ENCODE measurements around the gene AMMECR1.

Gene AMMECR1

GRCh38 chrX:110321081-110321480 is 3.2 kb upstream of the AMMECR1 start:
- CTCF ChIA-PET: interaction anchor here (0.6 to 1.2 kb wide), 3 partner anchors 20 to 430 kb away, joined by 3 read pairs; no protein-coding TSS in a partner anchor
- POLR2A ChIA-PET: interaction anchor here (0.5 to 1.4 kb wide), 2 partner anchors 10 to 92 kb away, joined by 3 read pairs; no protein-coding TSS in a partner anchor
- no peak for TF ChIP-seq FOXA1 (IDR thresholded peaks at IDR 0.05)
- TF ChIP-seq CTBP1 (IDR thresholded peaks at IDR 0.05; ENCODE audit: borderline replicate concordance): no peak
- no peak for TF ChIP-seq FOXK2 (IDR thresholded peaks at IDR 0.05)
- TF ChIP-seq PKNOX1 (IDR thresholded peaks at IDR 0.05): no peak
- TF ChIP-seq L3MBTL2 (conservative IDR thresholded peaks at IDR 0.05): no peak
- no peak for TF ChIP-seq SP1 (IDR thresholded peaks at IDR 0.05)
- TF ChIP-seq ELF4 (IDR thresholded peaks at IDR 0.05): no peak
- TF ChIP-seq TARDBP (IDR thresholded peaks at IDR 0.05): no peak
- no peak for TF ChIP-seq FOXM1 (IDR thresholded peaks at IDR 0.05; ENCODE audit: borderline replicate concordance)
- no peak for TF ChIP-seq ARNT (IDR thresholded peaks at IDR 0.05)
- TF ChIP-seq SUZ12 (IDR thresholded peaks at IDR 0.05): no peak
- TF ChIP-seq LEF1 (IDR thresholded peaks at IDR 0.05; ENCODE audit: borderline replicate concordance): no peak
- TF ChIP-seq ZNF384 (IDR thresholded peaks at IDR 0.05): no peak
- no peak for DNase-seq (ENCODE audit: extremely low spot score)

GRCh38 chrX:110320381-110320987 is 2.6 kb upstream of the AMMECR1 start:
- ChIA-PET POLR2A (interaction anchor here (0.5 to 1.4 kb wide), 2 partner anchors 9 to 93 kb away, joined by 3 read pairs; no protein-coding TSS in a partner anchor), CTCF (interaction anchor here (0.6 to 0.7 kb wide), 2 partner anchors 98 to 429 kb away, joined by 3 read pairs; no protein-coding TSS in a partner anchor)
- no peak for DNase-seq (ENCODE audit: extremely low spot score)
- TF ChIP-seq NFRKB (IDR thresholded peaks at IDR 0.05): no peak
- TF ChIP-seq TARDBP (IDR thresholded peaks at IDR 0.05): no peak
- no peak for TF ChIP-seq BHLHE40 (IDR thresholded peaks at IDR 0.05; ENCODE audit: borderline replicate concordance)
- TF ChIP-seq FOXA1 (IDR thresholded peaks at IDR 0.05): no peak
- no peak for TF ChIP-seq FOXK2 (IDR thresholded peaks at IDR 0.05)
- no peak for TF ChIP-seq SUZ12 (IDR thresholded peaks at IDR 0.05)
- no peak for TF ChIP-seq LEF1 (IDR thresholded peaks at IDR 0.05; ENCODE audit: borderline replicate concordance)
- no peak for TF ChIP-seq L3MBTL2 (conservative IDR thresholded peaks at IDR 0.05)
- TF ChIP-seq FOXM1 (IDR thresholded peaks at IDR 0.05; ENCODE audit: borderline replicate concordance): no peak
- TF ChIP-seq HDGF (IDR thresholded peaks at IDR 0.05; ENCODE audit: borderline replicate concordance): no peak
- TF ChIP-seq ARNT (IDR thresholded peaks at IDR 0.05): no peak

- DNase-seq (ENCODE audit: extremely low spot score): no peak
- no peak for TF ChIP-seq NFRKB (IDR thresholded peaks at IDR 0.05)
- TF ChIP-seq BHLHE40 (IDR thresholded peaks at IDR 0.05; ENCODE audit: borderline replicate concordance): no peak
- TF ChIP-seq TARDBP (IDR thresholded peaks at IDR 0.05): no peak
- TF ChIP-seq L3MBTL2 (conservative IDR thresholded peaks at IDR 0.05): no peak
- TF ChIP-seq CTBP1 (IDR thresholded peaks at IDR 0.05; ENCODE audit: borderline replicate concordance): no peak
- TF ChIP-seq ARNT (IDR thresholded peaks at IDR 0.05): no peak
- no peak for TF ChIP-seq SUZ12 (IDR thresholded peaks at IDR 0.05)
- no peak for TF ChIP-seq FOXM1 (IDR thresholded peaks at IDR 0.05; ENCODE audit: borderline replicate concordance)
- no peak for TF ChIP-seq PKNOX1 (IDR thresholded peaks at IDR 0.05)
- TF ChIP-seq LEF1 (IDR thresholded peaks at IDR 0.05; ENCODE audit: borderline replicate concordance): no peak
- TF ChIP-seq FOXK2 (IDR thresholded peaks at IDR 0.05): no peak
- TF ChIP-seq ELF4 (IDR thresholded peaks at IDR 0.05): no peak
- CTCF ChIA-PET: interaction anchor here (0.9 to 1.8 kb wide), 3 partner anchors 84 to 95 kb away, joined by 3 to 7 read pairs (median 3); no protein-coding TSS in a partner anchor
- POLR2A ChIA-PET: interaction anchor here (0.7 to 2.7 kb wide), 19 partner anchors 8 to 160 kb away, joined by 3 to 13 read pairs (median 4); no protein-coding TSS in a partner anchor
Observed at GRCh38 chrX:110318664-110318968, 731 bp upstream of the AMMECR1 start.

GRCh38 chrX:110317061-110317819 is 645 bp downstream of the AMMECR1 start:
- CTCF ChIA-PET: interaction anchor here (0.9 to 1.7 kb wide), 4 partner anchors 10 to 149 kb away, joined by 3 to 5 read pairs (median 4); no protein-coding TSS in a partner anchor

More at GRCh38 chrX:110317061-110317819, 645 bp downstream of the AMMECR1 start:
- peak; percentile 43 for DNase-seq (ENCODE audit: extremely low spot score)
- TF ChIP-seq PKNOX1 (IDR thresholded peaks at IDR 0.05) (no peak), CTBP1 (IDR thresholded peaks at IDR 0.05; ENCODE audit: borderline replicate concordance) (no peak), ZNF384 (IDR thresholded peaks at IDR 0.05) (no peak), FOXM1 (IDR thresholded peaks at IDR 0.05; ENCODE audit: borderline replicate concordance) (no peak), LEF1 (IDR thresholded peaks at IDR 0.05; ENCODE audit: borderline replicate concordance) (no peak), TARDBP (IDR thresholded peaks at IDR 0.05) (no peak), HDGF (IDR thresholded peaks at IDR 0.05; ENCODE audit: borderline replicate concordance) (no peak), ELF4 (IDR thresholded peaks at IDR 0.05) (no peak), L3MBTL2 (conservative IDR thresholded peaks at IDR 0.05) (no peak), BHLHE40 (IDR thresholded peaks at IDR 0.05; ENCODE audit: borderline replicate concordance) (no peak), FOXA1 (IDR thresholded peaks at IDR 0.05) (no peak)
- POLR2A ChIA-PET: interaction anchor here (0.8 to 2.7 kb wide), 20 partner anchors 10 to 172 kb away, joined by 3 to 13 read pairs (median 3); no protein-coding TSS in a partner anchor
